ENCODE results near the gene BEAN1.

The BEAN1 gene

DNA sequence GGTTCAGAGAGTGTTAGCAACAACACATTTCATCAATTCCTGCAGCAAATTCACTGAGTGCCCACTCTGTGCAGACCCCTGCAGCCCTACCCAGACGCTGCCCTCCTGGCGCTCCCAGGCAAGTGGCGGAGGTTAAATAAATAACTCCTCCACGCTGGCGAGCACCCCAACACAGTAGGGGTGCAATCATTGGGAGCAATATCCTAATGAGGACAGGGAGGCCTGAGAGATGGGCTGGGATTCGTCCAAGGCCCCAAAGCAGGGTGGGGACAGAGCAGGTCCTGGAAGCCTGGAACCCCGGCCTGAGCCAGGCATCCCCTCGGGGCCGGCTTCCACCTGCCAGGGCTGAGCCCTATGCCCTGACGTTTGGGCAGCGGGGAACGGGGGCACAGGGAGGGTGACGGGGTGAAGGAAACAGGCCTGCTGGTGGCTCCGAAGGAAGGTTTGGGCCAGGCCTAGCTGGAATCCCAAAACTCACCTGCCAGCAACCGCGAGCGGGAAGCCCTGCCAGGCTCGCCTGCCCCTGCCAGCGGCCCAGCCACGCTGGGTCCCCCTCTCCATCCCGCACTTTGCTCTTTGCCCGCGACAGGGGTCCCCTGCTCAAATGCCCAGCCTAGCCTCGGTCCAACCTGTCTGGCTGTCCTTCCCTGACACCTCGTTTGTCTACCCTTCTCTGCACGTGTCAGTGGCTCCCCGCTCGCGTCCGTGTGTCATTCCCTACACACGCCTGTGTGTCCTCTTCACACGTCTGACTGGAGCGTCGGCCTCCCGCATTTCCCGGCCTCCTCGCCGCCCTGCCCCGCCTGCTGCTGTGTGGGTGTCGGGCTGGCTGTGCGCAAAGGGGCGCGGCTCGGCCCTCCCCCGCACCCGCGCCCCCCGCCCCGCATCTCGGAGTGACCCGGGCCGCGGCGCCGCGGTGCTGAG lies 721 bp upstream of the BEAN1 start:
- H3K27me3 ChIP-seq (ENCODE audit: control insufficient read depth, insufficient read depth, low read length), result peaks cover 84% of the 10 kb centered on the region
- peaks cover 9% of the 10 kb centered on the region for H3K4me1 ChIP-seq (ENCODE audit: control insufficient read depth, insufficient read depth, low read length)
- H3K36me3 ChIP-seq (ENCODE audit: control insufficient read depth, insufficient read depth, low read length), result no peaks in the 10 kb centered on the region
- H3K4me3 ChIP-seq (ENCODE audit: low read depth, low read length), result peak overlapping the region; percentile 58
- no peak overlapping the region for H3K9ac ChIP-seq (ENCODE audit: low read depth, low read length)
- no peaks in the 10 kb centered on the region for H3K9me3 ChIP-seq (ENCODE audit: control insufficient read depth, insufficient read depth, low read length)

DNA sequence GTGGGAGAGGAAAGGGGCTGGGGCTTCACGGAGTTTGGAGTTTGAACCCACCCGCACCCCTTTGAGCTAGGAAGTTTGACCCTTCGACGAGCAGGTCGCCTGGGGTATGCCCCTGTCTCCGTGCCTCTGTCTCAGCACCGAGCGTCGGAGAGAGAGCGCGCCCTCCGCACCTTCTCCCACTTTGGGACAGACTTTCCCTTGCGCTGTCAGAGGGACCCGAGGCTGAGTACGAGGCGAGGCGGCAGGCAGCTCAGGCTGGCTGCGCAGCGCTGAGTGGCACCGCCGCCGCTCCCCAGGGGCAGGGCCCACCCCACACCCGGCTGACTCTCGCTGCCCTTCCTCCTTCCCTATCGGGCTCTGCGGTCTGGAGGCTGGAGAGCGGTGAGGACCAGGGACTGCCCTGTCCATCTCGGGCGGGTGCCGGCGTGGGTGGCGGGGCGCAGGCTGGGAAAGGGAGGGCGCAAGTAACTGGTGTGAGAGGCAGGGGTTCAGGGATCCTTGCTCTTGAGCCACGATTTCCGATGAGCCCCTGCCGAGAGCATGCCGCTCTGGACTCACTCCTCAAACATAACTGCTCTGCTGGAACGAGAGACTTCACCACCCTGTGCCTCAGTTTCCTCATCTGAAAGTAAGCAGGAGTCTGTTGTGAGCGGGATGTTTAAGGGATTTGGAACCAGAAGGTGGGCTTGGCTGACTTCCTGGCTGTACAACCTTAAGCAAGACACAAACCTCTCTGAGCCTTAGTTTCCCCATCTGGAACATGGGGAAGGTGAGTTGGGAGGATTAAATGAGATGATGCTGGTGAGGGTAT lies 981 bp downstream of the BEAN1 start:
- Histone ChIP-seq H3K9me3 (ENCODE audit: control insufficient read depth, insufficient read depth, low read length) (no peaks in the 10 kb centered on the region), H3K4me1 (ENCODE audit: control insufficient read depth, insufficient read depth, low read length) (peaks cover 9% of the 10 kb centered on the region), H3K27me3 (ENCODE audit: control insufficient read depth, insufficient read depth, low read length) (peaks cover 86% of the 10 kb centered on the region), H3K4me3 (ENCODE audit: low read depth, low read length) (peak overlapping the region; percentile 63), H3K9ac (ENCODE audit: low read depth, low read length) (no peak overlapping the region), H3K36me3 (ENCODE audit: control insufficient read depth, insufficient read depth, low read length) (no peaks in the 10 kb centered on the region)

DNA sequence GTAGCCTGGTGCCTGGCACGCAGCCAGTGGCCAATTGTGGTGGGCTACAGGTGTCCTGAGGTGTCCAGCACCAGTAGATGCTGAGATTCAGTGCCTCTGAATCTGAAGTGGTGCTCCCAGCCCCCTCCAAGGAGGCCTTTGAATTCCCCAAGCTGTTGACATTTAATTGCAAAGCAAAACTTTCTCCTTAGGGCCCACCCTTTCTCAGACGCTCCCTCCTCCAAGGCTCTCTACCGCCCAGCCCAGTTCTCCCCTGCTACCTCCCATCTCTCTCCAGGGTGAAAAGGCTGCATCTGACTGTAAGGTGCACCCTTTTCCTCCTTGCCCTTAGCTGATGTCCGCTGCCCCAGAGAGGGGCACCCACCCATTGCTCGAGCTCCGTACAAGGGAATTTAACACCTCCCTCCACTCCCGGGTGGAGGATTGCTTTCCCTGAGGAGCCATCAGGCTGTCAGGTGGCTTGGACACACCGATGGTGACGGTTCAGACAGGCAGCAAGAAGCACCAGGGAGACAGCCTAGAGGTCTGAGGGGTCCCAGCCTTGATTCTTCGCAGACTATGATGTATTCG lies 1.7 kb downstream of the BEAN1 start:
- Histone ChIP-seq H3K27me3 (ENCODE audit: control insufficient read depth, insufficient read depth, low read length) (peaks cover 80% of the 10 kb centered on the region), H3K4me1 (ENCODE audit: control insufficient read depth, insufficient read depth, low read length) (peaks cover 9% of the 10 kb centered on the region), H3K4me3 (ENCODE audit: low read depth, low read length) (peak overlapping the region; percentile 63), H3K9ac (ENCODE audit: low read depth, low read length) (no peak overlapping the region), H3K36me3 (ENCODE audit: control insufficient read depth, insufficient read depth, low read length) (no peaks in the 10 kb centered on the region), H3K9me3 (ENCODE audit: control insufficient read depth, insufficient read depth, low read length) (no peaks in the 10 kb centered on the region)

DNA sequence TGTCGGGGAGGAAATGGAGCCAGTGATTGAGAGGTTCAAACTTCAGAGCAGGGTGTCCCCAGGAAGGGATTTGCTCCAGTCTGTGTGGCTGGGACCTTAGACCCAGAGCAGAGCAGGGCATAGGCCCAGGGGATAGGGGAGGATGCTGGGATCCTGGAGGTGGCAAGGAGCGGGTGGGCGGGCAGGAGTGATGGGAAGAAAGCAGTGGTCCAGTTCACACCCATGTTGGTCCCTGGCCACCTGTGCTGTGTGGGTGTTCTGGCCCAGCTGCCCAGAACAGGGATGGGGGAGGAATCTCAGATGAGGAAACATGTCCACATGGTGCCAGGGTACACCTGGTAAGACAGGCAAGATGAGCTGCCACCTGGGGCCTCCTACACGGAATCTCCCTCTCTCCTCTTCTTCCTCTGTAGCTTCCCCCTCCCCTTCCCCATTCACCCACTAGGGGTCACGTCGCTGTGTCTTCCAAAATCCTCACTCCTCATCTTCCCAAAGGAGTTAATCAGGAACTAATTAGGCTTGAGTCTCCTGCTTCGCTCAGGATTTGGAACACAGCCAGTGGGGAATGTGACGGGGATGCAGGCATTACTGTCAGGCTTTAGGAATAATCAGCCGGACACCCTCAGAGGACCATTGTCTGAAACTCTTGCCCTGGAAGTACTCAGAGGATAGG lies 2.3 kb downstream of the BEAN1 start:
- Histone ChIP-seq H3K9me3 (ENCODE audit: control insufficient read depth, insufficient read depth, low read length) (no peaks in the 10 kb centered on the region), H3K9ac (ENCODE audit: low read depth, low read length) (no peak overlapping the region), H3K4me1 (ENCODE audit: control insufficient read depth, insufficient read depth, low read length) (peaks cover 9% of the 10 kb centered on the region), H3K27me3 (ENCODE audit: control insufficient read depth, insufficient read depth, low read length) (peaks cover 73% of the 10 kb centered on the region), H3K4me3 (ENCODE audit: low read depth, low read length) (peak overlapping the region; percentile 63), H3K36me3 (ENCODE audit: control insufficient read depth, insufficient read depth, low read length) (no peaks in the 10 kb centered on the region)

DNA sequence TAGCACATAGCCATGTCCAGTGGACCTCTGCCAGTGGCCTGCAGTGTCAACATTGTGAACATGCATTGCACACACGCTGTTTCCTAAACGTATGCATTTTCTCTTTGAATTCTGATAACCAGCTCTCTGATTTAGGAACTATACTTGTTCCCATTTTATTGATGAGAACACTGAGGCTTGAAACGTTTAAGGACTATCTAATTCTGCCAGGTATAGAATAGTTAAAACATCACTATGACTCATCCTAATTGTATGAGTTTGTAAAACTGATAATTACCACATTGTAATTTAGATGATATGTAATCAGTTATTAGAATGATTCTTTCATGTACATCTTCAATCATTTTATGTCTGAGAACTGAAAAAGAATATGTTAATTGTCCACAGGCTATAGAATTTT lies 3.1 kb downstream of the BEAN1 start:
- H3K4me3 ChIP-seq (ENCODE audit: low read depth, low read length), result no peak overlapping the region
- H3K27me3 ChIP-seq (ENCODE audit: control insufficient read depth, insufficient read depth, low read length), result peaks cover 68% of the 10 kb centered on the region
- peaks cover 12% of the 10 kb centered on the region for H3K4me1 ChIP-seq (ENCODE audit: control insufficient read depth, insufficient read depth, low read length)
- H3K36me3 ChIP-seq (ENCODE audit: control insufficient read depth, insufficient read depth, low read length), result no peaks in the 10 kb centered on the region
- no peaks in the 10 kb centered on the region for H3K9me3 ChIP-seq (ENCODE audit: control insufficient read depth, insufficient read depth, low read length)
- H3K9ac ChIP-seq (ENCODE audit: low read depth, low read length), result no peak overlapping the region

DNA sequence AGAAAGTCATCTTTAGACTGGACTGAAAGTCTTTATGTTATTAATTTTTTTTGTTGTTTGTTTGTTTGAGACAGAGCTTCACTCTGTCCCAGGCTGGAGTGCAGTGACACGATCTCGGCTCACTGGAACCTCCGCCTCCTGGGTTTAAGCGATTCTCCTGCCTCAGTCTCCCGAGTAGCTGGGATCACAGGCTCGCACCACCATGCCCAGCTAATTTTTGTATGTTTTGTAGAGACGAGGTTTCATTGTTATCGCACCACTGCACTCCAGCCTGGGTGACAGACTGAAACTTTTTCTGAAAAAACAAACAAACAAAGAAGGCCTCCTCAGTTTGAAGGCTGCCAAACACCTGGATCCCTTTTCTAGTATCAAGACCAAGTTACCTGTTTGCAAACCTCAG lies 4.7 kb downstream of the BEAN1 start:
- no peak overlapping the region for H3K4me3 ChIP-seq (ENCODE audit: low read depth, low read length)
- no peaks in the 10 kb centered on the region for H3K36me3 ChIP-seq (ENCODE audit: control insufficient read depth, insufficient read depth, low read length)
- H3K4me1 ChIP-seq (ENCODE audit: control insufficient read depth, insufficient read depth, low read length), result peaks cover 12% of the 10 kb centered on the region
- H3K27me3 ChIP-seq (ENCODE audit: control insufficient read depth, insufficient read depth, low read length), result peaks cover 52% of the 10 kb centered on the region
- no peaks in the 10 kb centered on the region for H3K9me3 ChIP-seq (ENCODE audit: control insufficient read depth, insufficient read depth, low read length)
- H3K9ac ChIP-seq (ENCODE audit: low read depth, low read length), result no peak overlapping the region

DNA sequence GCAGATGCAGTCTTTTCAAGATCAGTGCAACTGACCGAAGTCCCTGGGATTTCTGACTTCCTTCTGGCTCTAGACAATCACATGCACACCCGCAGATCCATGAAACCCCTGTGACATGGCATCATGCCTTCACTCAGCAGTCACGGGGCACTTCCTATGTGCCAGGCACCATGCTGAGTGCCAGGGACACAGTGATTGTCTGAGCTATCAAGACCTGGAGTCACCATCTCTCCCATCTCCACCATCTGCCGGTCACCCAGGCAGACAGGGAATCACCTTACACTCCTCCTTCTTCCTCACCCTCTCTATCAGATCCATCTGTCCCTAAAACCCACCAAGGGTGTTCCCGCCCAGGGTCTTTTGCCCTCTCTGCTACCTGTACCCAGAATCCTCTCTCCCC lies 5.3 kb downstream of the BEAN1 start:
- Histone ChIP-seq H3K9ac (ENCODE audit: low read depth, low read length) (no peak overlapping the region), H3K27me3 (ENCODE audit: control insufficient read depth, insufficient read depth, low read length) (peaks cover 52% of the 10 kb centered on the region), H3K36me3 (ENCODE audit: control insufficient read depth, insufficient read depth, low read length) (no peaks in the 10 kb centered on the region), H3K4me1 (ENCODE audit: control insufficient read depth, insufficient read depth, low read length) (peaks cover 12% of the 10 kb centered on the region), H3K9me3 (ENCODE audit: control insufficient read depth, insufficient read depth, low read length) (no peaks in the 10 kb centered on the region), H3K4me3 (ENCODE audit: low read depth, low read length) (no peak overlapping the region)

DNA sequence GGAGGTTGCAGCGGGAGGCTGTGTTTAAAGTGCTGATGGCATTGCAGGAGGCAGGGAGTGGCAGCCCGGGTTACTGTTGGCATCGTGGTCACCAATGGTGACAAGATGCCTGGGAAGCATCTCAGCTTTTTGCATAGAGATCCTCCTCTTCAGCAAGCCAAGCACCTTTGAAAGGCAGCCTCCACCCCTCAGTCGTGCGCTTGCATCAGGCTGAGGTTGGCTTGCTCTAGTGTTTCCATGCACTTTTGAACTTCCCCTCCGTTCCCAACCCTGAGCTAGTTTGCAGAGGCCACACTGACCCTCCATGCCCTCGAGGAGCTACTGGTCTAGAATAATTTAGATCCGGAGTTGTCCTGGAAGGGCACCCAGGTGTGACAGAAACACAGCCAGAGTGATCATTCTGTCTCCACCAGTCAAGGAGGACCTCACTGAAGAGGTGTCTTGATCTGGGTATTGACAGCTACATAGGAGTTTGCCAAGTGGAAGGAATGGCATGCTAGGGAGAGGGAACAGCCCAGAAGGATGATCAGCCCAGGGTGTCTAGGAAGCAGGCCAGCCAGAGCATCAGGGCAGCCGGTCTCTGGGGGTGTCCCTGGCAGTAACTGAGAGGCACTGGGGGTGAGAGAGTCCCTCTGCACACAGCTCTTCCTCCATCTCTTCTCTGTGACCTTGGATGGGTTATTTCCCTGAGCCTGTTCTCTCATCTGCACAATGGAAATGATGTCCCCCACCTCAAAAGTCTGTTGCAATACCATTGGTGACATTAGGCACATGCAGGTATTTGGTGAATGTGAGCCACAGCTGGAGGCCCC lies 7.7 kb downstream of the BEAN1 start:
- H3K9me3 ChIP-seq (ENCODE audit: control insufficient read depth, insufficient read depth, low read length), result no peaks in the 10 kb centered on the region
- H3K9ac ChIP-seq (ENCODE audit: low read depth, low read length), result no peak overlapping the region

DNA sequence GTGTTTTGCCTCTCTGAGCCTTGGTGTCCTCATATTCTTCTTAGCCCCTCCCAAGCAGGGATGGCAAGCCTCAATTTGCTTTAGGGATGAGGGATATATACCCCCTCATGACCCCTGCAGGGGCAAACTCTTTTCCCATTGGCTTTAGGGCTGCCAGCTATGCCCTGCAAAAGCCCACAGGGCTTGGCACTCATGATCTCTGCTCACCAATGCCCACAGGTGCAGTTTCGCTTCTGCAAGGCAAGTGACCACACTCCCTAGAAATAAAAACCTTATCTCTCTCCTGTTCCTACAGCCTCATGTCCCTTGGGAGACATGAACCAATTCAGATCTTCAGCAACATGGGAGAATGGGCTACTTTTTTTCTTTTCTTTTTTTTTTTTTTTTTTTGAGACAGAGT lies 8.8 kb downstream of the BEAN1 start:
- H3K27me3 ChIP-seq (ENCODE audit: control insufficient read depth, insufficient read depth, low read length), result peaks cover 18% of the 10 kb centered on the region
- no peaks in the 10 kb centered on the region for H3K9me3 ChIP-seq (ENCODE audit: control insufficient read depth, insufficient read depth, low read length)
- peaks cover 3% of the 10 kb centered on the region for H3K4me1 ChIP-seq (ENCODE audit: control insufficient read depth, insufficient read depth, low read length)
- no peak overlapping the region for H3K4me3 ChIP-seq (ENCODE audit: low read depth, low read length)
- no peak overlapping the region for H3K9ac ChIP-seq (ENCODE audit: low read depth, low read length)
- no peaks in the 10 kb centered on the region for H3K36me3 ChIP-seq (ENCODE audit: control insufficient read depth, insufficient read depth, low read length)

More for the DNA sequence above, 7.7 kb downstream of the BEAN1 start:
- H3K4me3 ChIP-seq (ENCODE audit: low read depth, low read length), result no peak overlapping the region
- H3K27me3 ChIP-seq (ENCODE audit: control insufficient read depth, insufficient read depth, low read length), result peaks cover 28% of the 10 kb centered on the region
- H3K36me3 ChIP-seq (ENCODE audit: control insufficient read depth, insufficient read depth, low read length), result no peaks in the 10 kb centered on the region
- peaks cover 3% of the 10 kb centered on the region for H3K4me1 ChIP-seq (ENCODE audit: control insufficient read depth, insufficient read depth, low read length)

DNA sequence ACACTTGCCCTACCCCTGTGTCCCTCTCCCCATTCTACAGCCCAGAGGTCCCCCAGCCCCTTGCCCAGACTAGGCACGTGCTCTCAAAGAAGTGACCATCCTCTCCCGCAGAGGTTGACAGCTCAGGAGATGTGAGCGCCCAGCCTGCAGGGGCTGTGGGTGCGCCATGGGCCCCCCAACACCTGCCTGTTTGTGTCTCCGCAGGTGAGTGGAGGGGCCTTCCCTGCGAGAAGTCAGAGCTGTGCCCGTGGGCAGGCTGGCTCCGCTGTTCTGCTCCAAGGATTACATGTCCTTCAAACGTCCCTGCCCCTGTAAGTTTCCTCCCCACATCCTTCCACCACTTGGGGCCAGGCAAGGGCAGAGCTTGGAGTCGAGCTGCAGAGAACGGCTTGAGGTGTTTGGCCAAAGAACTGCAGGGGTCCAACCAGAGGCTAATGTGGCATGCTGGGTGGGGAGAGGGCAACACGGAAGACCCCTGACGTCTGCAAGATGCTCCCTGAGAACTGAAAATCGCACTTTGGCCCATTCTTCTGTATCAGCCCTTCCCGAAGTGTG lies 10.4 kb downstream of the BEAN1 start:
- Histone ChIP-seq H3K4me1 (ENCODE audit: control insufficient read depth, insufficient read depth, low read length) (peaks cover 3% of the 10 kb centered on the region), H3K36me3 (ENCODE audit: control insufficient read depth, insufficient read depth, low read length) (no peaks in the 10 kb centered on the region), H3K4me3 (ENCODE audit: low read depth, low read length) (no peak overlapping the region), H3K27me3 (ENCODE audit: control insufficient read depth, insufficient read depth, low read length) (peaks cover 6% of the 10 kb centered on the region), H3K9ac (ENCODE audit: low read depth, low read length) (no peak overlapping the region), H3K9me3 (ENCODE audit: control insufficient read depth, insufficient read depth, low read length) (no peaks in the 10 kb centered on the region)

Data from iPS-15b (cell line).